GM18870 (cell line): ENCODE data around the gene RCAN1.
A peak's percentile ranks its signal among the peaks of the same experiment; 100 is the strongest.

ENCODE experiments used
- ATAC-seq: cut with Tn5 transposase; IDR thresholded peaks from one replicate; pipeline ENCODE4 v1.9.1; 2021; ENCODE audit warnings: moderate library complexity; ENCODE audit not compliant: unreplicated experiment

Gene RCAN1

GRCh38 chr21:34599534-34600101 lies 15.3 kb downstream of the RCAN1 start:
- no peak for ATAC-seq

- ATAC-seq: no peak
These were observed 15.9 kb downstream of the RCAN1 start for GRCh38 chr21:34598931-34599400.

GRCh38 chr21:34597406-34597805 lies 17.5 kb downstream of the RCAN1 start:
- no peak for ATAC-seq

GRCh38 chr21:34596561-34597271 lies 18.2 kb downstream of the RCAN1 start:
- no peak for ATAC-seq

GRCh38 chr21:34595457-34595856 lies 19.5 kb downstream of the RCAN1 start:
- ATAC-seq: no peak

GRCh38 chr21:34594566-34595234 lies 20.2 kb downstream of the RCAN1 start:
- ATAC-seq: no peak

GRCh38 chr21:34593954-34594531 lies 20.9 kb downstream of the RCAN1 start:
- no peak for ATAC-seq

- no peak for ATAC-seq
These were observed 21.5 kb downstream of the RCAN1 start for GRCh38 chr21:34593423-34593822.

- ATAC-seq: no peak
These were observed 22.6 kb downstream of the RCAN1 start for GRCh38 chr21:34592120-34592955.

GRCh38 chr21:34590520-34590919 lies 24.4 kb downstream of the RCAN1 start:
- no peak for ATAC-seq

- ATAC-seq: no peak
These were observed 25.2 kb downstream of the RCAN1 start for GRCh38 chr21:34589511-34590282.

- ATAC-seq: no peak
These were observed 30.9 kb downstream of the RCAN1 start for GRCh38 chr21:34583926-34584563.

- ATAC-seq: peak; percentile 60
These were observed 32.3 kb downstream of the RCAN1 start for GRCh38 chr21:34582506-34583150.

GRCh38 chr21:34580181-34580700 lies 34.7 kb downstream of the RCAN1 start:
- no peak for ATAC-seq

GRCh38 chr21:34579411-34579810 lies 35.5 kb downstream of the RCAN1 start:
- no peak for ATAC-seq

- ATAC-seq: no peak
These were observed 38.8 kb downstream of the RCAN1 start for GRCh38 chr21:34576041-34576511.

- ATAC-seq: no peak
These were observed 40.0 kb downstream of the RCAN1 start for GRCh38 chr21:34574601-34575529.

- ATAC-seq: no peak
These were observed 42.9 kb downstream of the RCAN1 start for GRCh38 chr21:34571994-34572393.
